Activated CD4-positive, alpha-beta T cell treated with anti-CD3 and anti-CD28 coated beads for 4 hours (primary cell): ENCODE data around the gene SLC35F4.
"Not testable (repeated sequence)": the region's sequence is repeated elsewhere in the genome, so short reads cannot be mapped to it uniquely, and the experiment has no call there.

Experiments
- DNase-seq, 2 donors: peaks; one replicate each; pipeline ENCODE4 v3.0.0-alpha.2; 2020

The SLC35F4 gene

DNA sequence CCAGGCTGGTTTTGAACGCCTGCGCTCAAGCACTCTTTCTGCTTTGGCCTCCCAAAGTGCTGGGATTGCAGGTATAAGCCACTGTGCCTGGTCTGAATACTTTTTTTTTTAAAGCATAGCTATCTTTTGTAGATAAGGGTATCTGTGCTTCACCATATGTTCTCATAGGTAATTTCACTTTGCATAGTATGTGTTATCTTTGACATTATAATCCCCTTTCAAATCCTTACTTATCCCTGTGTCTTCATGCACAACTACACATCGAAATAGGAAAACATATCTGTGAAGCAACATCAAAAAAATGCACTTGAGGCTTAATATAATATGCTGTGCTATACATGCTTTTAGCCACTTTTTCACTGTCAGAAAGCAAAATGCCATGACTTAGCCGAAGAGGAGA, 94.1 kb downstream of the SLC35F4 start:
- no peak for DNase-seq

DNA sequence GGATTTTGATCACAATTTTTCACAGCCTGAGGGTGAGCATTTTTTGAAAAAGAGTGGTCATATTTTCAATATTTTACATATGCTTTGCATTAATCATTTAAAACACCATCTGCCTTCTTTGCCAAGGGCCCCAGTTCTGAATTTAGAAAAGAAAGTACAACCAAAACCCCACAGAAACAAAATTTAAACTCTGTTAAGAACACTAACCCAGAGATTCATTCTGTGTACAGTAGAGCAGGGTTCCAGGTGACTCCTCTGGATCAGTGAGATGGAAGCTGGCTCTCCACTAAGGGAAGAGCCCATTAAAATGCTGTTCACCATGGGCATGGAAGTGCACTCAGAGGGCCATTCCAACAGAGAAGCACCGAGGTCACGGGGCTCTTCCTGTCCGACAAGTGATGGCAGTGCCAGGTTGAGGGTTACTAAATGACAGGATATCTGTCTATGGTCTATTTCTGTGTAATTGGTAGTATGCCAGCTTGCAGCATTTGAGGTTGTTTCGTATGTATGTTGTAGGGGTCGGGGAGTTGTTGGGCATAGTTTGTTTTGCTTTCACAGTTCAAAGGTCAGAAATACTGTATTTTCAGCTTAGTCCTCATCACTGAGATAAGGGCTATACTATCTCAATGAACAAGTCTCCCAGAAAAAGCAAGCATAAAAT, 95.9 kb downstream of the SLC35F4 start:
- no peak for DNase-seq

DNA sequence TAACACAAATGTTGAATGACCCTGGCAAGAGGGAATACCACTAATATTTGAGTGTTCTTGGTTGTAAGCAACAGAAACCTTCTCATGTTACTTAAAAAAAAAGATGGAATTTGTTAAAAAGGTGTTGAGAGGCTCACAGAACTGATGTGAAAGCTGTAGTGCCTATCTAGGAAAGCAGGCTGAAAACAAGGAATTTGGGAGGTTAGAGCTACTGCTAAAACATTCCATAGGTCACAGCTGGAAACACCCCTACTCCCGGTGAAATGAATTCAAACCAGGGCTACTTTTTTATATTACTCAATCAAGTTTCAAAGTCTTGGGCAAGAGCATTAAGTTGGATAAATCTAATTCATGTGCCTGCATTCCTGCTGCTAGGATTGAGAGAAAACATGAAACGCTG, 104.1 kb downstream of the SLC35F4 start:
- DNase-seq = no peak

DNA sequence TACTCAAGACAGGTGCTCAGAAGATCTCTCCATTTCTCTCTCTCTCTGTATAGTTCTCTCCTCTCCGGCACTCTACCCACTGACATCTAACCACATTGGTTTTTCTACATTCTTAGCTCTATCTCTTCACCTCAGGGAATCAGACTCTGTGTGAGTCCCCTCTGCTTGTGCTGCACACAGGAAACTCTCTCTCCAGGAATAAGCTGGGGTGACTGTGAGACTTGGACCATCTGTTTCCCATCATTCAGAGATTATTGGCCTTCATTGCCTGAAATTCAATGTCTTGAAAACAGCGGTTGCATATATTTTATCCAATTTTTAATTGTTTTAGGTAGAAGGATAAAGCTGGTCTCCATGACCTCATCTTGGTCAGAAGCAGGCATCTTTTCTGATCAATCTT, 105.0 kb downstream of the SLC35F4 start:
- DNase-seq = no peak

DNA sequence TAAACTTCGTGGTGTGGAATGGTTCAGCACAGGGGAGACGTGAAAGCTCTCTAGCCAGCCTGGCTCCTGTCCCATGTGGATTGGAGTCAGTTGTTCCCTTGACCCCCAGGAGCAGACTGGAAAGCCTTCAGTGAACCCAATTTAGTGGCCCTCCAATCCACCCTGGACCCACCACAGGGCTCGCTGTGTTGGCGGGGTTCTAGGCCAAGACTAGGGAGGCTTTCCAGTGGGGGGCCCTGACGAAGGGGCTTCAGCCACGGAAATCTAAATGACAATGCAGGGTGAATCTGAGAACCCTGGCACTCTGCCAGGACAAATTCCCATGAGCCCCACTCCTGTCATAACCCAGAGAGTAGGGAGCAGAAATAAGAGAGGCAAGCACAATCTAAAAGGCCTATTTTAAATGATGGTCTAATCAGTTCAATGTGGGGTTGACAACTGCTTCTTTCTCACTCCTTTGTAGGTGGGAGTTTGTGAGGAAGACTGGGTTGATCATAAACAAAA, 110.8 kb downstream of the SLC35F4 start:
- no peak for DNase-seq

DNA sequence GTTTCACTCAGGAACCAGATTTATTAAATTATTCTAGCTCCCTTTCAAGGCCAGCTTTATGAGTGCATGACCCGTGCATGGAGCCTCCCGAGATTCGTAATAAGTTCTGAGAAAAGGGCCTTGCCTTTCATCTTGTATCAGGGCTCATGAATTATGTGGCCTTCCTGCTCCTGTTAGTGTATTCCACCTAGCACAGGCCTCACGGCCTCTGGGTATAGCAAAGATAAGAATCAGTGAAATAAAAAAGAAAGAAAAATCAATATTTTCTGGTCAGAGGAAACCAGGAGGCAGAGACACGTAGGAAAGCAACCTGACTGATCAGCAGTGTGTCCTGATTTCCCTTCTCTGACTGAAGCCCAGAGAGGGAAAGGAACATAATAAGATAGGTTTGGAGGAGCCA, 111.4 kb downstream of the SLC35F4 start:
- no peak for DNase-seq

DNA sequence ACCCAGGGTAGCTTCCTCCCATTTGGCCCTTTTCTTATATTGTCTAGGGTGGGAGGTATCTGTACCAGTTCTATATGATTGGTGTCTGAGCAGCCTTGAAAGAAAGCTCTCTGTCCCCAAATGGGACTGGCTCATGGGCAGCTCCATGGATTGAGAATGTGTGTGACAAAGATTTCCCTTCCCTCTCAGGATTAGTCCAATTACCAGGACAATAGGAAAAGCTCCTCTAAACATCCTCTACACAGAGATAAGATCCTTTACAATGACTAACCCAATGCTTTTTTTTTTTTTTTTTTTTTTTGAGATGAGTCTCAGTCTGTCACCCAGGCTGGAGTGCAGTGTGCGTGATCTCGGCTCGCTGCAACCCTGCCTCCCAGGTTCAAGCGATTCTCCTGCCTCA, 112.1 kb downstream of the SLC35F4 start:
- DNase-seq = no peak

DNA sequence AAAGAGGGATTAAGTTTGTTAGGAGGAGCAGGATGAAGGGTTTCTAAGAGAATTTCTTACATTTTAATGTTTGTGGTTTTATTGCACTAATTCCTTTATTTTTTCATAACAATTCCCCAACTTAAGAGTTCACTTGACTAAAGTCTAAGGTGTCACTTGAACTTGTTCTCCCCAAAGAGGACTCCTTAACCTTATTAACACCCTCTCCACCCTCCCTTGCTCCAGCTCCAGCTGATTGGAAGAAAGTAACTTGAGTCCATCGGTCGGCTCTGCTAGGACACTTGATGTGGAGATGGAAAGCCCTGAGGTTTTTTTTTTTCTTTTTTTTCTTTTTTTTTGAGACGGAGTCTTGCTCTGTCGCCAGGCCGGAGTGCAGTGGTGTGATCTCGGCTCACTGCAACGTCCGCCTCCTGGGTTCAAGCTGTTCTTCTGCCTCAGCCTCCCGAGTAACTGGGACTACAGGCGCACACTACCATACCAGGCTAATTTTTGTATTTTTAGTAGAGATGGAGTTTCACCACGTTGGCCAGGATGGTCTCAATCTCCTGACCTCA, 113.7 kb downstream of the SLC35F4 start:
- not testable (repeated sequence) for DNase-seq

DNA sequence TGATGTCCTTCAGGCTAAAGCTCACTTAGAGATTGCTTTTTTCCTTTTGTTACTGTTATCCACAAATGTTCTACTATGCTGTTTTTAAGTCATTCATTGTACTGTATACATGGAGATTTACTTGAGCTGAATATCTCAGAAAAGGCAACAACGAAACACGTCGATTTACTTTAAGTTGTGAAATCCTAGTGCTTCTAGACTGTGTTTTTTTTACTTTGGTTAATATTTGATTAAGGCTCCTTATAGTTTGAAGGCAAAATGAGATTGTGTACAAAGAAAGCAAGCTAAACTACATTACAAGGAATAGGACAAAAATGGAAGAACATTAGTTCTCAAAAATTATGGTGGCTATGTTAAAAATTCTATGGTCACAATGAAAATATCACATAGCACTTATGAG, 114.5 kb downstream of the SLC35F4 start:
- DNase-seq = no peak

DNA sequence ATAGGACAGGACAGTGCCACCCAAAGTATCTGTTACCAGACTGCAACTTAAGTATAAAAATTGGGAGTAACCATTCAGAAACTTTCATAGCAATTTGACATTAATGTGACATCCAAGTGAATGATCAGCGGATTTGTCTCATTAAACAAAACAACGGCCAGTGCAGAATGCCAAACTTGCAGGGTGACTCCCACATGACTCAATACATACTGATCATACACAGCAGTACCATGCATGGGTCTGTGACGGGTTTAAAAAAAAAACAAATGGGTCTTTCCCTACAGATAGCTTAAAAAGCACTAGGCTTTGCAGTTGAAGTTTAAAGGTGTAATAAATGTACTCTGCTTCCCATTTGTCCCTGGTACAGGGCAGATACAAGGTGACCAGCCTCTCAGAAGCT, 116.6 kb downstream of the SLC35F4 start:
- DNase-seq = no peak

DNA sequence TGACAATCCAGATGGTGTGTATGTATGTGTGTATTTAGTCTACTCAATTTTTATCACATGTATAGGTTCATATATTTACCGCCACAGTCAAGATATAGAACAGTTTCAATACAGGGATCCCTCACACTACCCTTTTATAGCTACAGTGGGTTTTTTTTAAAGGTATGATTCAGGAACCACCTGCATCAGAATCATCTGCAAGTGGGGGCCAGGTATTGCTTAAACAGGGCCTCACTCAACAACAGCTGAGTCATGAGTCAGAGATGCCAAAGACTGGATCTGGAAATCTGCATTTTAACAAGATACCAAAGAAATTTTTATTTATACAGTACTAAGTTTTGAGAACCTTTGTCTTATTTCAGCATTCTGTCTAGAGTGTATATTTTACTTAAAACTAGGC, 117.6 kb downstream of the SLC35F4 start:
- DNase-seq = no peak

DNA sequence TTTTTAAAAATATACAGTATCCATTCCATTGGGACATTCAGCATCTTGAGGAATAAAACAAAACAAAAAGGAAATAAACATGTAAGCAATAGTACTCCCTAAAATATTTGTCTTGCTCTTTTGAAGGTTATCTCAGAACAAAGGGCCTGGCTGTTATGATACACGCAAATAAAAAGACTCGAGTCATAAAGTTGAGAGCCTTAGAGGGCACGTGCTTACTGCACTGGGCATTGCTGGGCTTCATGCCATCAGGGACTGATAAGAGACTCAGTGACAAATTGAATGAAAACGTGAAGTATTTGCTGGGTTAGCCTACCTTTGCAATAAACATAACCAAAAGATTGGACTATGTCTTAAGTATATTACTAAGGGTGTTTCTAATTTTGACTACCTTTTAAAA, 118.9 kb downstream of the SLC35F4 start:
- DNase-seq = no peak

DNA sequence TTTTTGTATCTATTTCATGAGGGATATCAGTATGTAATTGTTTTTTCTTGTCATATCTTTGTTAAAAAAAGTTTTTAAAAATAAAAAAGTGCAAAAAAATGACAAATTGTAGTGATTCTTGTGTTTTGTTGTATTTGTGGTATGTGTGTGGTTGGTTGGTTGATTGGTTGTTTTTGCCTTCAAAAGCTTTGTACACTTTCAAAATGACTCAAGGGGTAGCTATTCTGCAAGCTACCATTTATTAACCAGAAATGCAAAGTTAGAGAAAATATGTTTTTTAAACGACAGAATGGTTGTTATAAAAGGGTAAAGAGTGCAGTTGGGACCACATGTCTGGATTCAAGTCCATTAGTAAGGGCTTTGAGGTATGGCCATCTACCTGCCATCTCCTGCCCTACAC, 119.3 kb downstream of the SLC35F4 start:
- DNase-seq = no peak

DNA sequence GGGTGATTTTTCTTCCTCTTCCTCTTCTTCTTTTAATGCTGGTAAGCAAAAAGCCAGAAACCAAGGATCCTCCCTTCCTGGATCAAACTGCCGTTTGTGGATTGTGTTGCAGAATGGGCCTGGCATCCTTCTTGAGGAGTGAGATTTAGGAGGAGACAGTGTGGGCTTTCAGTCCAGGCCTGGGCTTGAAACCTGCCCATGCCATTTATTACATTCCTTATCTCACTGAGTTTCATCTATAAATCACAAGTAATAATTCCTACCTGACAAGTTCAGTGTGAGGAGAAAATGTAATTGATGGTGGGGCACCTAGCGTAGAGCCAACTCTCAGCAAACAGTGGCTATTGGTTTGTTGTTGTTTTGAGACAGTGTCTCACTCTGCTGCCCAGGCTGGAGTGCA, 126.4 kb downstream of the SLC35F4 start:
- no peak for DNase-seq

DNA sequence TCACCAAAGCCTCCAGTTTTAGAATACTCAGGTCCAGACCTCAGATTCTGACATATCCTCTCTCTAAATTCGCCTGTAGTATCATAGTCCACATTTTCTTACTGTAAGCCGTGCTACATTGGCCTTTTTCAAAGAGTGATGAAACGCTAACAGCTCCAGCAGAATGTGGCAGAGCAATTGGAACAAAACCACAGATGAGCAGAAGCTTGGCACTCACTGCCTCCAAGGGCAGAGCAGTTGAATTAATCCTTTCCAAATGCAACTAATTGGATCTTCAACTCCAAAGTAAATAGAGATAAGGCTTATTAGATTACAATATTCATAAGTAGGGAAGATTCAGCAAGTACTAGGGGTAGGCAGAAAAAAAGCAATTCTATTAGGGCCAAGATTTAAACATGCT, 128.3 kb downstream of the SLC35F4 start:
- no peak for DNase-seq

DNA sequence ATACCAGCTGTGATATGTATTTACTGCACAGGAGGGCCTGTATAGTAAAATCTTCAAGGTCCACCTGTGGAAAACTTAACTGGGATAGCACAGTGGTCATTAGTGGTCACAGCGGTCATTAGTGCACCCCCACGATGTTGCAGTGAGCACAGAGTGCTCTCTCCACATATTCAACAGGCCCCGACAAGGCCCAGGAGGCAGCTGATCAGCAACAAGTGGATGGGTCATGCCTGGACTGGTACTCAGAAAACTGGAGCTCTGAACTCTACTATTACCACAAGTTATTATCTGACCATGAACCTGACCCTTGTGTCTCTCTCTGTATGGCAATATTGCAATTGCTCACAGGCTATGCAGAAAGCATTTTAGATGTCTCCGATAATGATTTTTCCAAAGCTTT, 129.5 kb downstream of the SLC35F4 start:
- no peak for DNase-seq

DNA sequence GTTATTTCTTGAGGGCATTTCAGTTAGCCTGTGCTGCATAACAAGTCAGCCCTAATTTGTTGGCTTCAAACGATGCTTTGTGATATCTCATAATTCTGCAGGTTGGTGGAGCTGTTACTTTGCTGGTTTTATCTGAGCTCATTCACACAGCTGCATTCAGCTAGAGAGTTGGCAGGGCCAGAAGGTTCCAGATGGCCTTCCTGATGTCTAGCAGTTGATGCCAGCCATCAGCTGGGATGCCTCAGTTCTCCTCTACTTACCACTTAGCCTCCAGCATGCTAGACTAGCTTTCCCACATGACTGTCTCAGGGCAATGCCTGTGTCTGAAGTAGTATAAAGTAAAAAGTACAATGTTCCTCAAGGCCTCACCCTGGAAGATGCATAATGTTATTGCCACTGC, 130.6 kb downstream of the SLC35F4 start:
- no peak for DNase-seq

DNA sequence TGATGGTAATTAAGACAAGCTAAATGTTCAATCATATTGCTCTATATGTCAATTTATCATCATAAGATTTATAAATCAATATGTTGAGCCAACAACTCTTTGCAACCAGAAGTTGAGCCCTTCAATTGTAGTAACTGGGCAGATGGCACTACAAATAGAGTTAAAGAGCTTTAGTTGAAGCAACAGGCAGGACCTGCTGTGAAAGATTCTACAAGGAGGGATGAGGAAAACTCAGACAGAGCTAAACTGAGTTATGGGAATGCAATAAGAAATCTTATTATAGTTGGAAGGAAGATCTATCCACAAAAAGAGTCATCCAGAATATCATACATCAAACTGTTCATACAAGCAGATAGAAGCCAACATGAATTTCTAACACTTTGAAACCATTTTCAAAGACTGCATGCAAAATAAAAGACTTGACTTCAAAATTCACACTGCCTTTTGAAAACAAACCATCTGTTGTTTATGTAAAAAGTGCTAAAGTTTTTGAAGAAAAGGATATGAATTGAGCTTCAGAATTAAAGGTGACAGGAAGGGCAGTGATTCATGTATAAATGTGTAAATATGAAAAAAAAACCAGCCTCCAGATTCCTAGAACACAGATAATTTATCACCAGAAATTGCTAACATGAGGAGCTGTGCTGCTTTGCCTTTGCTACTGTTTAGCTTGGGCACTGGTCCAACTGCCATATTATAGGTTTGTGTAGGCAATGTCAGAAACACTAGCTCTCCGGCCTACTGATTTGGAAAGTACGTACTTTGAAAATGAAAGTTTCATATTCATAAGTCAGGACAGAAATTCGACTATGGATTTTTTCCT, 133.2 kb downstream of the SLC35F4 start:
- no peak for DNase-seq

DNA sequence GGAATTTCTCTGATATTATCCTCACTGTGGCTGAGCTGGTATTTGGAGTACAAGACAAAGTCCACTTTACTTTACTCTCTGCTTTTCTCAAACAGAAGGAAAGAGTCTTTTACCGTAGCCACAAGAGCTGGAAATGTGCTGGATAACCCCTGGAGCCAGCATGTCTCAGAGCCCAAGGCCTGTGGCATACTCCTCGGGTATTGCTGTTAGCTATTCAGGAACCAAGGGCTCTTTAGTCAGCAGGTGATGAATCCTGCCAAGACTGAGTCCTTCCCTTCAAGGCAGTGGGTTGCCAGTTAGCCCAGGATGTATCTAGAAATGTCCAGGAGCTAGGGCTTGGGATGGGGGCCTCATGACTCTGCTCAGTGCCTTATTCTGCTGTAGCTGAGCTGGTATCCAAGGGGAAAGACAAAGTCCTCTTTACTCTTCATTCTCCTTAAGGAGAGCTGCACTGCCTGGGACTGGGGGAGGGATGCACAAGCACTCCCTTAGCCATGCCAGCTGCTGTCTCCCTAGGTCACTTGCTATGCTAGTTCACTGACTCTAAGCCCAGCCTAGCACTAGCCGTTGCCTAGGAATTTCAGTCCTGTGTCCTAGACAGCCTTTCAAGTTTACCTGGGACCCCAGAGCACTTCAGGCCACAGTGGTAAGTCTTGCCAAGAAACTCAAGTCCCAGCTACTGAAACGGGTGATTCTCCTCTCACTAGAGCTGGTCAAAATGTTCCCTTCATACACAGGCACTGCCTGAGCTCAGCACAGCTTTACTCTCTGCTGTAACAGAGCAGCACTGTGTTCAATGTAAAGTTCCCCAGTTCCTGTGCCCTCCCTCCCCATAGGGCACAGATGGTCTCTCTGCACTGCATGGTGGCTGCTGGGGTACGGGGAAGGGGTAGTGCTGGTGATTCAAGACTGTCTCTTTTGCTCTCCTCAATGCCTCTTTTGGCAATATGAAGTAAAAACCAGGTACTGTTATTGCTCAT, 136.4 kb downstream of the SLC35F4 start:
- no peak for DNase-seq

DNA sequence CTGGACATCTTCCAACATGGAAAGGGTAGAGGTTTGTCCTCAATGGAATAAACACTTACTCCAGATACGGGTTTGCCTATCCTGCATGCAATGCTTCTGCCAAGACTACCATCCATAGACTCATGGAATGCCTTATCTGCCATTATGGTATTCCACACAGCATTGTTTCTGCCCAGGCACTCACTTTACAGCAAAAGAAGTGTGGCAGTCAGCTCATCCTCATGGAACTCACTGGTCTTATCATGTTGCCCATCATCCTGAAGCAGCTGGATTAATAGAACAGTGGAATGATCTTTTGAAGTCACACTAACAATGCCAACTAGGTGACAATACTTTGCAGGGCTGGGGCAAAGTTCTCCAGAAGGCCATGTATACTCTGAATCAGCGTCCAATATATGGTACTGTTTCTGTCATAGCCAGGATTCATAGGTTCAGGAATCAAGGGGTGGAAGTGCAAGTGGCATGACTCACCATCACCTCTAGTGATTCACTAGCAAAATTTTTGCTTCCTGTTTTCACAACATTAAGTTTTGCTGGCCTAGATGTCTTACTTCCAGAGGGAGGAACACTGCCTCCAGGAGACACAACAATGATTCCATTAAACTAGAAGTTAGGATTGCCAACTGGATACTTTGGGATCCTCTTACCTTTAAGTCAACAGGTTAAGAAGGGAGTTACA, 140.4 kb downstream of the SLC35F4 start:
- DNase-seq = no peak

DNA sequence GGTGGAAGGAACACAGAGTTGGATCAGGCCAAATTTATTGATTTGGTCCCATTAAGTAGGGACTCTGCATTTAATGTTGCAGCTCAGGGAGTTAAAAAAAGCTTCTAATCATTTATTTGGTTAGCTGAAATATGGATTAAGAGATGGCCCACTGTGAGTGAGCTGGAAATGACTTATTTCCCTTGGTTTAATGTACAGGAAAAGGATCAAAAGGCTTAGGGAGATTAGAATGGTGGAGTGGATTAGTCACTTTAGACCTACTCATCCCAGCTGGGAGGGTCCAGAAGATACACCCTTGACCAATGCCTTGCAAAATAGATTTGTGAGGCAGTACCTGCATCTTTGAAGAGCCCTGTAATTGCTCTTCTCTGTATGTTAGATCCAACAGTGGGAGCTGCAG, 143.8 kb downstream of the SLC35F4 start:
- not testable (repeated sequence) for DNase-seq

DNA sequence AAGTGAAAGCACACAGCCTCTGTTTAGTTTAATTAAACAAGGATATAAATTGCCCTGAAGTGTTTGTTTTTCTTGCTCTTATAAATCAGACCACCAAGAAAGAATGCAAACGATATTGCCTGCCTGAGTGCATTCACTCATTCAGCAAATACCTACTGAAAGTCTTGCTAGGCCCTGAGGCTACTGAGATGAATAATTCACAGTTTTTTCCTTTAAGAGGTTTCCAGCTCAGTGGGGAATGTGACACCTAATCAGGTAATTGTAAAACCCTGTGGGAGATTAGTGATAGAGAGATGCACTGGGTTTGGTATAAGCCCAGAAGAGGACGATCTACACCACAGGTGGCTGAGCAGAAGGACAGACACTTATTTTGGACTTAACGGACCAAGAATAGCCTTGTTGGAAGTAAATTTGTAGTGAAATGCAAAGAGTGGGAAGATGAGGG, 151.4 kb downstream of the SLC35F4 start:
- no peak for DNase-seq
